Measurements from ENCODE around the gene PDE2A. TPM values are rescaled to one million over a fixed set of nuclear protein-coding genes. Genes with fewer than 3 reads are reported as not detected.

The PDE2A gene
- total RNA-seq, 4 donors from 2014 or later: 26.1 to 34.1 (median 30.6) TPM

DNA sequence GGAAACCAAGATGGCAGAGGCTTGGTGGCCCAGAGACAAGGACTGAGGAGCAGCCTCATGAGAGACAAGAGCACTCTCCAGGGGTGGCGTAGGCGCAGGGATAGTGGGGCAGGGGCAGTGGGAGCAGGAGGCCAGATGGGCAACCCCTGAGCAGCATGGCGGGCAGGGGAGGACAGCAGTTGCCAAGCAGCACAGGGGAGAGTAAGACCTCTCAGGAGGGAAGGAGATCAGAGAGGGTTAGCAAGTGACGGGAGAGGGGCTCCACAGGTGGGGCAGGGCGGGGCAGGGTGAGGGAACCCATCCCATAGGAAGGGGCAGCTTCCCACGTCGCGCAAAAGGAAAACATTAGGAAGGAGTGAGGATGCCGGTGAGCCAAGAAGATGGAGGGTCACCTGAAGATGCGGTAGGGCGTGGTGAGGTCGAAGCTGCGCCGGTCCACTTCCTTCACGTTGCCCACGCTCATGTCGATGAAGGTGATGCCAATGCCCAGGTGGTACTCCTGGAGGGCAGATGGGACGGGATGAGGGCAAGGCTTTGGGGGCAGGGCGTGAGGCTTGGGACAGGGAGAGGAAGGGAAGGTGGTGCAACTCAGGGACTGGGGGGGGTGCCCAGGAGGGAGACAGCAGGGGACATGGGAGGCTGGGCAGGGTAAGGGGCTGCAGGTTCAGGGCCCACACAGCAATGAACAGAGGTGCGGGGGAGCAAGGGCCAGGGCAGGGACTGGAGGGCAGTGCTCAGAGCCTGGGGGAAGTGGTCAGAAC, 35.4 kb upstream of the PDE2A start:
- 94 to 95% methylated on average over 20 of the region's 20 CpGs for WGBS, 2 donors
- intact Hi-C loops (cut with DNase I; ENCODE audit: low total_unique reads): no loop called here
- DNase-seq (ENCODE audit: low spot score in 2 of 2): no peak
- TF ChIP-seq POLR2A (IDR thresholded peaks at IDR 0.05): no peak
- TF ChIP-seq, protein P1, sequence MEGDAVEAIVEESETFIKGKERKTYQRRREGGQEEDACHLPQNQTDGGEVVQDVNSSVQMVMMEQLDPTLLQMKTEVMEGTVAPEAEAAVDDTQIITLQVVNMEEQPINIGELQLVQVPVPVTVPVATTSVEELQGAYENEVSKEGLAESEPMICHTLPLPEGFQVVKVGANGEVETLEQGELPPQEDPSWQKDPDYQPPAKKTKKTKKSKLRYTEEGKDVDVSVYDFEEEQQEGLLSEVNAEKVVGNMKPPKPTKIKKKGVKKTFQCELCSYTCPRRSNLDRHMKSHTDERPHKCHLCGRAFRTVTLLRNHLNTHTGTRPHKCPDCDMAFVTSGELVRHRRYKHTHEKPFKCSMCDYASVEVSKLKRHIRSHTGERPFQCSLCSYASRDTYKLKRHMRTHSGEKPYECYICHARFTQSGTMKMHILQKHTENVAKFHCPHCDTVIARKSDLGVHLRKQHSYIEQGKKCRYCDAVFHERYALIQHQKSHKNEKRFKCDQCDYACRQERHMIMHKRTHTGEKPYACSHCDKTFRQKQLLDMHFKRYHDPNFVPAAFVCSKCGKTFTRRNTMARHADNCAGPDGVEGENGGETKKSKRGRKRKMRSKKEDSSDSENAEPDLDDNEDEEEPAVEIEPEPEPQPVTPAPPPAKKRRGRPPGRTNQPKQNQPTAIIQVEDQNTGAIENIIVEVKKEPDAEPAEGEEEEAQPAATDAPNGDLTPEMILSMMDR (IDR thresholded peaks at IDR 0.05): no peak
- H3K4me3 ChIP-seq (ENCODE audit: low read depth, poor library complexity, severe bottlenecking): no peak overlapping the region

DNA sequence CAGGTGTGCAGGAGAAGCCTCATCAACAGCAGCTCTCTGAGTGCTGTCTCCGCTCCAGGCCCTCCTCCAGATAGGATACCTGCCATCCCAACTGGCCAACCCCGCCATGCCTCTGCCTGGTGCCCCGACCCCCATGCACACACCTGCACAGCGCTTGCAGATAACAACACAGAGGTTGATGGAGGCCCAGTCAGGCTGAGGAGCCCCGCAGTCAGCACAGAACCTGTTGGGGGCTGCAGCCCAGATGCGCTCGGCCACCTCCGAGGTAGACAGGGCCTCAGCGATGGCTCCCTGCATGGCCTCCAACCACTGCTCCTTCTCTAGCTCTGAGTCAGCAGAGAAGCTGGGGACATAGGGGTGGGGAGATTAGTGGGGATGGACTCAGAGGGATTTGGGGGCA, 32.8 kb upstream of the PDE2A start:
- H3K4me3 ChIP-seq (ENCODE audit: low read depth, poor library complexity, severe bottlenecking): no peak overlapping the region
- no peak for DNase-seq (ENCODE audit: low spot score in 2 of 2)
- intact Hi-C loops (cut with DNase I; ENCODE audit: low total_unique reads): no loop called here
- TF ChIP-seq POLR2A (IDR thresholded peaks at IDR 0.05): no peak
- TF ChIP-seq, protein P1 (IDR thresholded peaks at IDR 0.05): no peak
- 95 to 96% methylated on average over 7 to 9 of the region's 9 CpGs for WGBS, 2 donors

DNA sequence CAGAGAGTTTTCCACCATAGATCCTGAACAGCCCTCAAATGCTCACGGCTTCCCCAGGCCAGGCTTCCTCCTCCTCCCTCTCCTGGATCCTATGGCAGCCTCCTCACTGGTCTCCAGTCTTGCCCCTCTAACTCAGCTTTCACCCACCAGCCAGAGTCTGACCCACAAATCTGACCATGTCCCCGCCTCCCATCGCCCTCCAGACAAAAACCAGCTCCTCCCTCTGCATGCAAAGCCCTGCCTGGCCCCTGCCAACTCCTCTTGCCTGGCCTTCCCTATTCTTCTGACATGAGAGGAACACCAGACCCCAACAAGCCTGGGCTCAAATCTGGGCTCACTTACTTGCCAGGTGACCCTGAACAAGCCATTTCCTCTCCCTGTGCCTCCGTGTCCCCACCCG, 32.4 kb upstream of the PDE2A start:
- intact Hi-C loops (cut with DNase I; ENCODE audit: low total_unique reads): no loop called here
- DNase-seq (ENCODE audit: low spot score in 2 of 2): no peak
- TF ChIP-seq, protein P1 (IDR thresholded peaks at IDR 0.05): no peak
- no peak for TF ChIP-seq POLR2A (IDR thresholded peaks at IDR 0.05)
- 92 to 95% methylated on average over 5 of the region's 5 CpGs for WGBS, 2 donors
- H3K4me3 ChIP-seq (ENCODE audit: low read depth, poor library complexity, severe bottlenecking): no peak overlapping the region

DNA sequence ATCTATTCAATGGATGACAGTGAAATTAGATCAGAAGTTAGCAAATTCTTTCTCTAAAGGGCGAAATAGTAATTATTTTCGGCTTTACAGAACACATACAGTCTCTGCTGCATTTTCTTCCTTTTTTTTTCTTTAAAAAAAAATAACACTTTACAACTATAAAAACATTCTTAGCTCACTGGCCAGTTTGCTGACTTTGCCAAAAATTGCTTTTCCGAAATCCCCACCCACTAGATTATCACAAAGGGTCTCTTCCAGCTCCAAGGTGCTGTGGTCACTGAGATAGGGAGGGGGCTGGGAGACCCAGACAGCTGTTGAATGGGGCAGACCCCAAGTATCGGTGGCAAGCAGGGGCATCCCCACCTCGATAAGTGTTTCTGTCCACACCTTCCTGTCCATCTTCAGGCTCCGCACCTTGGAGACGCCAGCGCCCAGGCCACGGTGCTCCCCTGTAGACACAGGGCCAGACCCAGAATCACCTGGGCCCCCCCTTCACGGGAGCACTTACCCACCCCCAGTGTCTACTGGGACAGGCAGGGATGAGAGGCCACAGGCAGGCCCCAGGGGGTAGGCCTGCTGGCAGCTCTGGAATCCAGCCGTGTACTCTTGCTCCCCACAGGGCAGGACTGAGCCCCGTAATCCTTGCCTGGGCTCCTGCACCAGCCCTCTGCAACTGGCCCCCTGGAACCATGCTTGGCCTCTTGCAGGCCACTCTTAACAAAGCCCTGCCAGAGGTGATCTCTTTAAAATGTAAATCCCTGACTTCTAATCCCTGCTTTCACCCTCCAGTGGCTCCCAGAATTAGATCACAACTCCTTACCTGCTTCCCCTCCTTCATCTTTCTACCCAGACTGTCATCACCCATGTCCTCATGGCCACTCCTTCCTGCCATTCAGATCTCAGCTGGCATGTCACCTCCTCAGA, 31.5 kb upstream of the PDE2A start:
- WGBS, 2 donors: 86 to 87% methylated on average over 11 to 12 of the region's 12 CpGs
- no peak overlapping the region for H3K4me3 ChIP-seq (ENCODE audit: low read depth, poor library complexity, severe bottlenecking)
- no peak for TF ChIP-seq POLR2A (IDR thresholded peaks at IDR 0.05)
- TF ChIP-seq, protein P1 (IDR thresholded peaks at IDR 0.05): no peak
- intact Hi-C loops (cut with DNase I; ENCODE audit: low total_unique reads): no loop called here
- no peak for DNase-seq (ENCODE audit: low spot score in 2 of 2)

DNA sequence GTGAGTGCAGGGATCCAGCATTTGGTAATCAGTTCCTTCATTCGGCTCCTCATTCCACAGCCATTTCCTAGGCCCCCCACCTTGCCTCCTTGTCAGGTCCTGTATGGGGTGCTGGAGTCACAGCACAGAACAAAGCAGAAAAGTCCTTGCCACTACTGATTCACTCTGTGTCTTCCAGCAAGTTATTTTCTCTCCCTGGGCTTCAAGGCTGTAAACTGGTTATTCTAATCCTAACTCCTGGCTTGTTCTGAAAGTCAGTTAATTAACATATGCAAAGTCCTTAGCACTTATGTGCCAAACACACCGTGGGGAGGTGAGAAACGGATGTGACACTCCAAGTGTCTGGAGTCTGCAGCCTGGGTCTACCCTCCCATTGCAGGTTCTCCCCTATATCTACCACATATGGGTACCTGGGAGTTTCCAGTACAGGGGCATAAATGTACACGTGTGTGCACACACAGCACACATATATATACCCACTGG, 30.6 kb upstream of the PDE2A start:
- no peak for DNase-seq (ENCODE audit: low spot score in 2 of 2)
- intact Hi-C loops (cut with DNase I; ENCODE audit: low total_unique reads): no loop called here
- WGBS, 2 donors: 47 to 55% methylated on average over 4 of the region's 4 CpGs
- no peak overlapping the region for H3K4me3 ChIP-seq (ENCODE audit: low read depth, poor library complexity, severe bottlenecking)
- TF ChIP-seq, protein P1 (IDR thresholded peaks at IDR 0.05): no peak
- no peak for TF ChIP-seq POLR2A (IDR thresholded peaks at IDR 0.05)

All from lower leg skin (tissue), 4 donors.